Keratinocyte (primary cell): ENCODE results near the gene IL12RB2.

Source experiments
- EZH2 ChIP-seq: IDR thresholded peaks from one replicate; pipeline ENCODE4 v1.6.1; 2012; ENCODE audit warnings: inconsistent platforms, mild to moderate bottlenecking, low read length, moderate library complexity
- TF ChIP-seq, protein P1 (sequence below), 3 experiments: IDR thresholded peaks in 1 of 3; conservative IDR thresholded peaks in 1 of 3; optimal IDR thresholded peaks in 1 of 3; 2 replicates in 2 of 3; 3 replicates in 1 of 3; pipeline versions ENCODE3 to v1.5.1; 2011; ENCODE audit warnings: low read length in 3 of 3, mild to moderate bottlenecking in 3 of 3, moderate library complexity in 2 of 3, control low read depth in 1 of 3, inconsistent platforms in 1 of 3; ENCODE audit not compliant: insufficient read depth in 2 of 3; ENCODE audit errors: extremely low read depth in 1 of 3

DNA sequence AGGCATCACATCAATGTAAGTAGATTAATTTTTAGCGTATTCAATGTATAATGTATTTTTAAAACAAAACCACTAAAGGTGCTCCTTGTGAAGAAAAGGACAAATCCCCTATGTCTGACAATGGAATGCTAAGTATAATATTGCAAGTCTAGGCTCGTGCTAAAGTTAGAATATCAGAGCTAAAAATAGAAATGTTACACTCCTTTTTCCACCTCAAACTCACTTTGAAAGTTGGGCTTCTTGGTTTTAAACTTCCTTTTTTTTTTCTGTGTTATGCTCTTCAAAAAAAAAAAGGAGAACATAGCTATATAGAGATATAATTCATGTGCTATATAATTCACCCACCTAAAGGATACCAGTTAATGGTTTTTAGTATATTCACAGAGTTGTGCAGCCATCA lies 126.2 kb downstream of the IL12RB2 start:
- TF ChIP-seq, protein P1, sequence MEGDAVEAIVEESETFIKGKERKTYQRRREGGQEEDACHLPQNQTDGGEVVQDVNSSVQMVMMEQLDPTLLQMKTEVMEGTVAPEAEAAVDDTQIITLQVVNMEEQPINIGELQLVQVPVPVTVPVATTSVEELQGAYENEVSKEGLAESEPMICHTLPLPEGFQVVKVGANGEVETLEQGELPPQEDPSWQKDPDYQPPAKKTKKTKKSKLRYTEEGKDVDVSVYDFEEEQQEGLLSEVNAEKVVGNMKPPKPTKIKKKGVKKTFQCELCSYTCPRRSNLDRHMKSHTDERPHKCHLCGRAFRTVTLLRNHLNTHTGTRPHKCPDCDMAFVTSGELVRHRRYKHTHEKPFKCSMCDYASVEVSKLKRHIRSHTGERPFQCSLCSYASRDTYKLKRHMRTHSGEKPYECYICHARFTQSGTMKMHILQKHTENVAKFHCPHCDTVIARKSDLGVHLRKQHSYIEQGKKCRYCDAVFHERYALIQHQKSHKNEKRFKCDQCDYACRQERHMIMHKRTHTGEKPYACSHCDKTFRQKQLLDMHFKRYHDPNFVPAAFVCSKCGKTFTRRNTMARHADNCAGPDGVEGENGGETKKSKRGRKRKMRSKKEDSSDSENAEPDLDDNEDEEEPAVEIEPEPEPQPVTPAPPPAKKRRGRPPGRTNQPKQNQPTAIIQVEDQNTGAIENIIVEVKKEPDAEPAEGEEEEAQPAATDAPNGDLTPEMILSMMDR (optimal IDR thresholded peaks at IDR 0.05 in 1 of 3, IDR thresholded peaks at IDR 0.05 in 1 of 3, conservative IDR thresholded peaks at IDR 0.05 in 1 of 3; ENCODE audit: extremely low read depth in 1 of 3, insufficient read depth in 2 of 3, low read length in 3 of 3): no peak
- no peak for TF ChIP-seq EZH2
